GM15510 (cell line): ENCODE data around the gene RAPGEF2.

ENCODE experiments used
- POLR2A ChIP-seq: IDR thresholded peaks from 3 replicates; pipeline ENCODE4 v1.6.1; 2011; ENCODE audit warnings: borderline replicate concordance; ENCODE audit not compliant: insufficient read length; ENCODE audit errors: extremely low read depth

Gene RAPGEF2

GRCh38 chr4:159171287-159171686 lies 68.4 kb downstream of the RAPGEF2 start:
- TF ChIP-seq POLR2A = no peak

- no peak for TF ChIP-seq POLR2A
Measured at GRCh38 chr4:159173886-159174285, 71.0 kb downstream of the RAPGEF2 start.

GRCh38 chr4:159174645-159175084 lies 71.8 kb downstream of the RAPGEF2 start:
- TF ChIP-seq POLR2A = no peak

GRCh38 chr4:159175085-159175988 lies 72.5 kb downstream of the RAPGEF2 start:
- no peak for TF ChIP-seq POLR2A

GRCh38 chr4:159175989-159176375 lies 73.1 kb downstream of the RAPGEF2 start:
- TF ChIP-seq POLR2A = no peak

- TF ChIP-seq POLR2A = no peak
Measured at GRCh38 chr4:159177265-159178150, 74.6 kb downstream of the RAPGEF2 start.

- TF ChIP-seq POLR2A = no peak
Measured at GRCh38 chr4:159178151-159178546, 75.3 kb downstream of the RAPGEF2 start.

GRCh38 chr4:159178979-159179969 lies 76.4 kb downstream of the RAPGEF2 start:
- no peak for TF ChIP-seq POLR2A

- TF ChIP-seq POLR2A = no peak
Measured at GRCh38 chr4:159185591-159186023, 82.7 kb downstream of the RAPGEF2 start.

GRCh38 chr4:159188646-159189045 lies 85.8 kb downstream of the RAPGEF2 start:
- no peak for TF ChIP-seq POLR2A

- no peak for TF ChIP-seq POLR2A
Measured at GRCh38 chr4:159190651-159191050, 87.8 kb downstream of the RAPGEF2 start.

- no peak for TF ChIP-seq POLR2A
Measured at GRCh38 chr4:159191989-159192388, 89.1 kb downstream of the RAPGEF2 start.

GRCh38 chr4:159193046-159193620 lies 90.3 kb downstream of the RAPGEF2 start:
- no peak for TF ChIP-seq POLR2A

GRCh38 chr4:159195361-159195769 lies 92.5 kb downstream of the RAPGEF2 start:
- TF ChIP-seq POLR2A = no peak
